OCI-LY7 (cell line): ENCODE measurements around the gene USH1G. TPM values are rescaled to one million over a fixed set of nuclear protein-coding genes. Genes with fewer than 3 reads are reported as not detected.

Source experiments
- BruUV-seq: library from RNA; stranded (reverse); fragments of 400-500 nt; replicated peaks from 2 replicates; lab custom pipeline; 2021; lab: Mats Ljungman, UMichigan
- CTCF ChIA-PET: fragments of 300-600 bp; sonication (Branson Sonifier 250); formaldehyde crosslinking; loops from one replicate; lab custom pipeline; 2022; ENCODE audit warnings: antibody characterized with exemption; ENCODE audit not compliant: unreplicated experiment; lab: Charles Lee
- POLR2A ChIA-PET: fragments of 300-600 bp; sonication (Branson Sonifier 250); formaldehyde crosslinking; loops from one replicate; lab custom pipeline; 2022; ENCODE audit warnings: antibody characterized with exemption; lab: Charles Lee
- DNase-seq: peaks from one replicate; pipeline ENCODE4 v3.0.0-alpha.2; 2015; ENCODE audit warnings: low spot score
- H2AFZ ChIP-seq: fragments of 200-600 bp; sonication (generic), shearing (Covaris generic); 2 replicates; pipeline ENCODE4 v1.6.1; 2014; ENCODE audit warnings: mild to moderate bottlenecking, antibody characterized with exemption, low read length, moderate library complexity
- H3K27ac ChIP-seq: fragments of 200-600 bp; sonication (generic); 2 replicates; pipeline ENCODE4 v1.5.1; 2014; ENCODE audit warnings: mixed run types, low read depth, mild to moderate bottlenecking, moderate library complexity, low read length, inconsistent platforms; ENCODE audit not compliant: poor library complexity, severe bottlenecking
- H3K36me3 ChIP-seq: fragments of 200-600 bp; sonication (generic); 2 replicates; pipeline ENCODE4 v1.6.1; 2014; ENCODE audit warnings: mild to moderate bottlenecking, antibody characterized with exemption, low read length, moderate library complexity, mixed read lengths; ENCODE audit not compliant: insufficient read depth
- H3K4me1 ChIP-seq: fragments of 200-600 bp; sonication (generic); 2 replicates; pipeline ENCODE4 v1.5.1; 2014; ENCODE audit warnings: mild to moderate bottlenecking, low read length; ENCODE audit not compliant: insufficient read depth, poor library complexity, severe bottlenecking
- H3K4me2 ChIP-seq: fragments of 200-600 bp; sonication (generic); 2 replicates; pipeline ENCODE4 v1.6.1; 2014; ENCODE audit warnings: mild to moderate bottlenecking, low read length
- H3K4me3 ChIP-seq: fragments of 200-600 bp; sonication (generic); 2 replicates; pipeline ENCODE4 v1.5.1; 2014; ENCODE audit warnings: mild to moderate bottlenecking, low read depth, low read length; ENCODE audit not compliant: poor library complexity, severe bottlenecking
- H3K79me2 ChIP-seq: fragments of 200-600 bp; sonication (generic); 2 replicates; pipeline ENCODE4 v1.6.1; 2016; ENCODE audit warnings: low read depth, mild to moderate bottlenecking, low read length, moderate library complexity, mixed read lengths; ENCODE audit not compliant: insufficient read depth
- H3K9me2 ChIP-seq: fragments of 200-600 bp; sonication (generic); 2 replicates; pipeline ENCODE4 v1.6.1; 2016; ENCODE audit warnings: mild to moderate bottlenecking, low read length, mixed read lengths; ENCODE audit not compliant: insufficient read depth
- H3K9me3 ChIP-seq: fragments of 200-600 bp; sonication (generic); 2 replicates; pipeline ENCODE4 v1.6.1; 2014; ENCODE audit warnings: mild to moderate bottlenecking, mixed run types, low read length, mixed read lengths
- H4K20me1 ChIP-seq: fragments of 200-600 bp; sonication (generic); 2 replicates; pipeline ENCODE4 v1.6.1; 2014; ENCODE audit warnings: mild to moderate bottlenecking, antibody characterized with exemption, low read length, moderate library complexity, mixed read lengths; ENCODE audit not compliant: insufficient read depth
- CTCF ChIP-seq: fragments of 200-600 bp; sonication (generic); conservative IDR thresholded peaks from 2 replicates; pipeline ENCODE4 v1.5.1; 2014; ENCODE audit warnings: mild to moderate bottlenecking, antibody characterized with exemption, low read length, moderate library complexity, mixed read lengths
- EZH2phosphoT487 ChIP-seq: fragments of 200-600 bp; sonication (generic); IDR thresholded peaks from 2 replicates; pipeline ENCODE4 v1.6.1; 2018; ENCODE audit warnings: low read depth, borderline replicate concordance, mild to moderate bottlenecking, mixed run types, antibody characterized with exemption, low read length, moderate library complexity, mixed read lengths
- intact Hi-C: fragments of 100-400 bp; cut with micrococcal nuclease; formaldehyde crosslinking; loops from one replicate; pipeline ENCODE4 v1.10.0; 2022; ENCODE audit not compliant: unreplicated experiment
- total RNA-seq, 2 experiments: library from RNA; depleted of rRNA in 1 of 2; stranded (reverse); fragments of >200 nt in 1 of 2; shearing (Covaris generic) in 1 of 2; gene quantifications; 2 replicates each; pipeline ENCODE4 v1.2.3, GENCODE V29; 2014 to 2022

The USH1G gene
- total RNA-seq, 2 experiments from 2014 or later, result not detected

GRCh38 chr17:74951065-74951464 lies 28.0 kb upstream of the USH1G start:
- no peak for TF ChIP-seq EZH2phosphoT487
- TF ChIP-seq CTCF, result no peak
- no peak for DNase-seq
- no peak overlapping the region for H3K4me3 ChIP-seq
- no TSS peak for BruUV-seq
- no peaks in the 10 kb centered on the region for H4K20me1 ChIP-seq
- ChIA-PET POLR2A (interaction anchor here (0.6 kb wide), 1 partner anchor 176 kb away, joined by 3 read pairs; no protein-coding TSS in a partner anchor), CTCF (interaction anchor here (2.2 kb wide), 1 partner anchor 10 kb away, joined by 9 read pairs; no protein-coding TSS in a partner anchor)
- H3K9me3 ChIP-seq, result no peaks in the 10 kb centered on the region
- no peak overlapping the region for H2AFZ ChIP-seq
- H3K27ac ChIP-seq, result no peak overlapping the region
- no peaks in the 10 kb centered on the region for H3K4me1 ChIP-seq
- no peaks in the 10 kb centered on the region for H3K9me2 ChIP-seq
- H3K4me2 ChIP-seq, result no peak overlapping the region
- intact Hi-C loops, result no loop called here
- no peaks in the 10 kb centered on the region for H3K79me2 ChIP-seq
- H3K36me3 ChIP-seq, result no peaks in the 10 kb centered on the region

GRCh38 chr17:74950207-74950606 lies 27.2 kb upstream of the USH1G start:
- H3K27ac ChIP-seq, result no peak overlapping the region
- H3K4me2 ChIP-seq, result no peak overlapping the region
- CTCF ChIA-PET, result interaction anchor here (2.2 kb wide), 1 partner anchor 11 kb away, joined by 9 read pairs; no protein-coding TSS in a partner anchor
- DNase-seq, result no peak
- no TSS peak for BruUV-seq
- H3K9me2 ChIP-seq, result no peaks in the 10 kb centered on the region
- H3K4me1 ChIP-seq, result no peaks in the 10 kb centered on the region
- no peaks in the 10 kb centered on the region for H3K36me3 ChIP-seq
- no peaks in the 10 kb centered on the region for H3K9me3 ChIP-seq
- POLR2A ChIA-PET, result no interaction called here
- no peak overlapping the region for H2AFZ ChIP-seq
- intact Hi-C loops, result no loop called here
- H4K20me1 ChIP-seq, result no peaks in the 10 kb centered on the region
- no peak for TF ChIP-seq CTCF
- TF ChIP-seq EZH2phosphoT487, result no peak
- H3K79me2 ChIP-seq, result no peaks in the 10 kb centered on the region
- no peak overlapping the region for H3K4me3 ChIP-seq

- Histone ChIP-seq H3K36me3 (no peaks in the 10 kb centered on the region), H2AFZ (no peak overlapping the region), H3K79me2 (no peaks in the 10 kb centered on the region), H3K4me2 (no peak overlapping the region), H4K20me1 (no peaks in the 10 kb centered on the region), H3K9me2 (no peaks in the 10 kb centered on the region), H3K4me3 (no peak overlapping the region), H3K27ac (no peak overlapping the region), H3K4me1 (no peaks in the 10 kb centered on the region), H3K9me3 (no peaks in the 10 kb centered on the region)
- no peak for DNase-seq
- intact Hi-C loops, result no loop called here
- POLR2A ChIA-PET, result no interaction called here
- no TSS peak for BruUV-seq
- CTCF ChIA-PET, result interaction anchor here (0.7 to 2.2 kb wide), 2 partner anchors 8 to 11 kb away, joined by 4 to 9 read pairs; no protein-coding TSS in a partner anchor
- TF ChIP-seq CTCF (no peak), EZH2phosphoT487 (no peak)
These were observed 26.5 kb upstream of the USH1G start for GRCh38 chr17:74949455-74950115.
